Muscle layer of colon (tissue), 2 donors: ENCODE data around the gene TMEFF2.
"Not testable (repeated sequence)": the region's sequence is repeated elsewhere in the genome, so short reads cannot be mapped to it uniquely, and the experiment has no call there.

Experiments
- H3K27ac ChIP-seq: one replicate; pipeline ENCODE4 v1.7.0; 2013; ENCODE audit warnings: low read depth, mild to moderate bottlenecking, low read length, moderate library complexity
- H3K27me3 ChIP-seq, 2 donors: one replicate each; pipeline ENCODE4 v1.7.0; 2013; ENCODE audit warnings: low read length in 2 of 2, mild to moderate bottlenecking in 2 of 2; ENCODE audit not compliant: insufficient read depth in 2 of 2, control insufficient read depth in 1 of 2
- H3K36me3 ChIP-seq: one replicate; pipeline ENCODE4 v1.7.0; 2013; ENCODE audit warnings: mild to moderate bottlenecking, low read length; ENCODE audit not compliant: insufficient read depth
- H3K4me1 ChIP-seq: one replicate; pipeline ENCODE4 v1.7.0; 2013; ENCODE audit warnings: mild to moderate bottlenecking, low read length; ENCODE audit not compliant: insufficient read depth
- H3K4me3 ChIP-seq, 2 donors: one replicate each; pipeline ENCODE4 v1.7.0; 2013; ENCODE audit warnings: low read length in 2 of 2, low read depth in 1 of 2, mild to moderate bottlenecking in 1 of 2, moderate library complexity in 1 of 2
- H3K9ac ChIP-seq: one replicate; pipeline ENCODE4 v1.7.0; 2013; ENCODE audit warnings: low read length
- H3K9me3 ChIP-seq: one replicate; pipeline ENCODE4 v1.7.0; 2013; ENCODE audit warnings: mild to moderate bottlenecking, low read length
- donor health status: abdominal sarcoma.
- donor health status: Adenocarcinoma of cecum.

Gene TMEFF2

DNA sequence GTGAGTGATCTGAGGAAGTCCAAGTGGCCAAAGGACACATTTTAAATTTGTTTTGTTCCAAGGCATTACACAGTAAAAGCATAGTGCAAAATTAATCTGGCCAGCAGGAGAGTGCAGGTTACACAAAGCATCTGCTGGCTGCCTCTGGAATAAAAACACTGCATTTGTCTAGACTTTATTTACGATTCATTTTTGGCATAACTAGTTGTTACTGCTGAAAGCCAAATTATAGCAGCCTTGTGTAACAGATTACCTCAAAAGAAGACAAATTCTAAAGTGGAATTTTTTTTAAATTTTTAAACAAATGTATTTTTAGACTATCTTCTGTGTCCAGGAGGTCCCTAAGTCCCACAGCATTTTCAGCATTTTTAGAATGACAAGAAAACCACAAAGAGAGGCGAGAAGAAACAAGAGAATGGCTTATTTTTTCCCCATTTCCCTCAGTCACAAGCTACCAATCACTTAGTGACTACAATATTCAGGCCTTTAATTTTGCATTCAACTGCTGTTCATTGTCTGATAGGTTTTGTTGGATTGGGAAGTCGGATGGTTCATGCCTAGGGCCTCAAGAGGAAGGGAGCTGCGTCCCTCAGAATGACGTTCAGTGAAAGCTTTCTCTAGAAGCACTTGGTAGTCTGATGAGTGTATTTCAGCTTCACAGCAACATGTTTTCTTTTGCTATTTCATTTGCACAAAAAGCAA lies 46.0 kb downstream of the TMEFF2 start:
- H3K9ac ChIP-seq, result no peak overlapping the region

DNA sequence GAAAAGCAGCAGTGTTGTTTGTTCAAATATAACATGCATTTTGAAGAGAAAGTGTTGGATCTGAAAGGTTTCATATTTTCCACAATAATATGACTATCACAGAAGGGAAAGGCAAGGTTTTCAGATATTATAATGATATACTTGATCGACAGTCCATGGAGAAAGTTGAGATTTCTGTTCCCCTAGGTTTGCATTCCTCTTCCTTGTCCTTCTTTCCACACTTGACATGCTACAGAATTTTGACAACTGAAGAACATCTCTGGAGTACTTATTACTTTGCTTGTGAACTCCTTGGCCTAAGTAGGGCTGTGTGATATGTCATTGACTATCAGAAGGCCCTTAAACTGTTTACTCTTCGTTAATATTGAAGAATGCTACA lies 46.5 kb downstream of the TMEFF2 start:
- H3K9ac ChIP-seq, result no peak overlapping the region
- no peaks in the 10 kb centered on the region for H3K36me3 ChIP-seq
- H3K27ac ChIP-seq, result no peak overlapping the region
- H3K27me3 ChIP-seq, result no peaks in the 10 kb centered on the region
- peaks cover 30% of the 10 kb centered on the region for H3K4me1 ChIP-seq
- no peak overlapping the region for H3K4me3 ChIP-seq
- no peaks in the 10 kb centered on the region for H3K9me3 ChIP-seq

More for the DNA sequence above, 46.0 kb downstream of the TMEFF2 start:
- Histone ChIP-seq H3K9me3 (no peaks in the 10 kb centered on the region), H3K27me3 (no peaks in the 10 kb centered on the region), H3K4me1 (peaks cover 30% of the 10 kb centered on the region), H3K36me3 (no peaks in the 10 kb centered on the region), H3K4me3 (no peak overlapping the region), H3K27ac (no peak overlapping the region)

DNA sequence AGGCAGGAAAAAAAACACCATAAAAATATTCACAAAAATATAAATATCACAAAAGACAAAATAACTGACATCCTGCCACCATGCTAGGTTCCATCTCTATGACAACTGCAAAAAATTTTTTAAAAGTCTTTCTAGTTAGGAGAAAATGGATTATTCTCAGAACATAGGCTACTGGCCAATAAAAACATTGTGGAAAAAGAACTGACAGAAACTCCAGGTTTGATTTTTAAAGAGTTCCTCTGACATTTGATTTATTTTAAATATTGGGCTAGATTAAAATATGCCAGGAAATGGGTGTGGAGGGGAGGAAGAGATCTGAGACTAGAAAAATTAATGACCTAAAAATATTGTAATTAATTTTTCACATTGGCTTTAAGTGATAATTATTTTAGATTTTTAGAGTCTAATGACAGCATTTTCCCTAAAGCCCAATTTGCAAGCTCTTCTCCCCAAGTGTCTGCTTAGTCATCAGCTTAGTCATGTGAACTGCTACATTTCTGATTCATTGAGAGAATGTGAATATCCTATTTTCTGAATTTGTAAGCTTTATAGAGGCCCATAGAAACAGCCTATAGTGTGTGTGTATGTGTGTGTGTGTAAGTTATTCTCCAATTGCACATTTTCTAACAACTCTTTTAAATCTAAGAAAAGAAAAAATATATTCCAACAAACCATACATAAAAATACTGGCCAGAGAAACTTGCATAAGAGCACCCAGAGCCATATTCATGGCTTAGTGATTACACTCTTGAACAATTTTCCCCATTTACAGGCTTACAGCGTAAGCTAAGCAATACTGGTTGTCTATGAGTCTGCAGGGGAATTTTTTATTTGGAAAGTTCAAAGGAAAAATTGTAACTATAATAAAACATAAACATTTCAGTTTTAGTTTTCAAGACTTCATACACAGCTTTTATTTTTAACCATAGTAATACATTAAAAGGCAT lies 48.4 kb downstream of the TMEFF2 start:
- H3K27ac ChIP-seq, result no peak overlapping the region
- no peaks in the 10 kb centered on the region for H3K36me3 ChIP-seq
- no peaks in the 10 kb centered on the region for H3K9me3 ChIP-seq
- peaks cover 30% of the 10 kb centered on the region for H3K4me1 ChIP-seq
- no peak overlapping the region for H3K9ac ChIP-seq
- no peaks in the 10 kb centered on the region for H3K27me3 ChIP-seq
- H3K4me3 ChIP-seq, result no peak overlapping the region

DNA sequence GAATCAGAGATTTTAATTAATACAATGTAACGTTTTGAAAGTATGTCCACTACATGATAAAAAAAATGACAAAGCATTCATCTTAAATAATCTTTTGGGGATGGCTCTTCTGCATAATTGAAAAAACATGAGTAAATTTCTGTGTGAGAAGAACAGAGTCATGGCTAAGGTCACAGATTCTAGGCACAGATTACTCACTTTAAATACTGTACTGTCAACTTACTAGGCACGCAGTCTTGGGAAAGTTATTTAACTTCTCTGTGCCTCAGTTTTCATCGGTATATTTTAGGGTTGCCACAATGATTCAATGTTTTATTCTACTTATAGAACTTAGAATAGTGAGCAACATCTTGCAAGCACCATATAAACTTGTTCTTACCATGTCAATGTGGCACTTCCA lies 49.2 kb downstream of the TMEFF2 start:
- Histone ChIP-seq H3K9ac (no peak overlapping the region), H3K4me1 (peaks cover 30% of the 10 kb centered on the region), H3K27me3 (no peaks in the 10 kb centered on the region), H3K36me3 (no peaks in the 10 kb centered on the region), H3K9me3 (no peaks in the 10 kb centered on the region), H3K27ac (no peak overlapping the region), H3K4me3 (no peak overlapping the region)

DNA sequence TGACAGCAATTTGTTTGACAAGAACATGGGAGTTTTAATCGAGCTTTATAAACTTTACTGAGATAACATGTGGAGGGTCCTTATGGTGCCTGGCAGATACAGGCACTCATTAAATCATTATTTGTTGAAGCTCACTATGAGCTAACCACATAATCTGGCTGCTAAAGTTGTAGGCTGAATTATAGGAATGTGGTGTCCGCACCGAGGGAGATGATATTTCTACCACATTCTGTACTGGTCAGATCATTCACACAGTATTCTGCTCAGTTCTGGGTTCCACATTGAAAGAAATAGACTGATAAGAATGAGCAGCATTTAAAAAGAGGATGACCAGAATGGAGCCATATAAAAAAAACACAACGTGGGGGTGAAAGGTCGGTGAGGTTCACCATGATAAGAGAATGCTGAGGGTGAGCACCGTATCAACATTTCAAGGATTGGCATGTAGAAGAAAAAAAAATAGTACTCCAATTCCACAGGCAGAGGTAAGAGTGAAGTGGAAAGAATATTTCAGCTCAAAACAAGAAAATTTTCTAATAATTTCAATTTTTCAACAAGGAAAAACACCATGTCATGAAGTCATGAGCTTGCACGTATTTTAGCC lies 54.4 kb downstream of the TMEFF2 start:
- H3K4me1 ChIP-seq, result no peaks in the 10 kb centered on the region
- no peaks in the 10 kb centered on the region for H3K27me3 ChIP-seq
- no peak overlapping the region for H3K9ac ChIP-seq
- no peaks in the 10 kb centered on the region for H3K36me3 ChIP-seq
- H3K27ac ChIP-seq, result no peak overlapping the region
- H3K4me3 ChIP-seq, result no peak overlapping the region
- no peaks in the 10 kb centered on the region for H3K9me3 ChIP-seq

DNA sequence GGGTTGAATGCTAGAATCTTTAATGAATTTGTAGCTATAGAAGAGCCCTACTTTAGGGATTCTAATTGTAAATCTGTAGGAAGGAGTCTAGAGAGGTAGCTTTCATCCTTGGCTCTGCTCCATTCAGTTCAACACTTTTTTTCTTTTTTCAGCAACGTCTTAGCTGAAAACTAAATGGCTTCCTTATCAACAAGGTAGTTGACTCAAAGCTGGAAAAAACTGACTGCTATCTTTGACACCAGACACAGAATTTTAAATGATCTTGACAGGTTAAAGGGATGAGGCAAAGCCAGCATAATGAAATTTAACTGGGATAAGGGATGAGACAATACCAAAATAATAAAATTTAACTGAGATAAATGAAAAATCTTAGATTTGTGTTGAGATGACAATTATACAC lies 54.9 kb downstream of the TMEFF2 start:
- Histone ChIP-seq H3K36me3 (no peaks in the 10 kb centered on the region), H3K4me1 (no peaks in the 10 kb centered on the region), H3K4me3 (no peak overlapping the region), H3K27me3 (no peaks in the 10 kb centered on the region), H3K27ac (no peak overlapping the region), H3K9ac (no peak overlapping the region), H3K9me3 (no peaks in the 10 kb centered on the region)

DNA sequence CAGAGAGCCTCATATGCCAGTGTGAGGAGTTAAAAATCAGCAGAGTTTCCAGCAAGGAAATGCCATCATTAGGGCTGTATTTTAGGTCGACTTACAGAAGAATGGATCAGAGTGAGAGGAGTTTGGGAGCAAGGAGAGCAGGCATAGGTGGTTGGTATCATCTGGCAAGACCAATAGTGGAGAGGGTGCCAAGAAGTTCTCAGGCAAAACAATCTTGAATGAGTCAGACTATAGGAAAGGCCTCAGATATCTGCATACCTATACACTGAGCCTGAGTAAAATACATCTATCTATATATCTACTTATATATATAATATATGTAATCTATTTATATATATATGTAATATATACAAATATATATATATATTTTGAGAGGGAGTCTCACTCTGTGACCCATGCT lies 57.3 kb downstream of the TMEFF2 start:
- no peaks in the 10 kb centered on the region for H3K27me3 ChIP-seq
- H3K27ac ChIP-seq, result no peak overlapping the region
- H3K4me3 ChIP-seq, result no peak overlapping the region
- no peaks in the 10 kb centered on the region for H3K4me1 ChIP-seq
- no peaks in the 10 kb centered on the region for H3K9me3 ChIP-seq
- H3K36me3 ChIP-seq, result no peaks in the 10 kb centered on the region
- no peak overlapping the region for H3K9ac ChIP-seq

DNA sequence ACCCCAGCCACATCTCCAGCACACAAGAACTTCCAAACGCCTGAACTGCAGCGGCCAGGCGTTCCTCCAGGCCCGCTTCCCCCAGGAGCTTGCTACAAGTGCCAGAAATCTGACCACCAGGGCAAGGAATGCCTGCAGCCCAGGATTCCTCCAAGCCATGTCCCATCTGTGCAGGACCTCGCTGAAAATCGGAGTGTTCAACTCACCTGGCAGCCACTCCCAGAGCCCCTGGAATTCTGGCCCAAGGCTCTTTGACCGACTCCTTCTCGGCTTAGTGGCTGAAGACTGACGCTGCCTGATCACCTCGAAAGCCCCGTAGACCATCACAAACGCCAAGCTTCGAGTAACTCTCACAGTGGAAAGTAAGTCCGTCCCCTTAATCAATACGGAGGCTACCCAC lies 62.1 kb downstream of the TMEFF2 start:
- not testable (repeated sequence) for H3K36me3 ChIP-seq, H3K4me3 ChIP-seq, H3K27me3 ChIP-seq, H3K27ac ChIP-seq, H3K4me1 ChIP-seq, H3K9ac ChIP-seq, H3K9me3 ChIP-seq

DNA sequence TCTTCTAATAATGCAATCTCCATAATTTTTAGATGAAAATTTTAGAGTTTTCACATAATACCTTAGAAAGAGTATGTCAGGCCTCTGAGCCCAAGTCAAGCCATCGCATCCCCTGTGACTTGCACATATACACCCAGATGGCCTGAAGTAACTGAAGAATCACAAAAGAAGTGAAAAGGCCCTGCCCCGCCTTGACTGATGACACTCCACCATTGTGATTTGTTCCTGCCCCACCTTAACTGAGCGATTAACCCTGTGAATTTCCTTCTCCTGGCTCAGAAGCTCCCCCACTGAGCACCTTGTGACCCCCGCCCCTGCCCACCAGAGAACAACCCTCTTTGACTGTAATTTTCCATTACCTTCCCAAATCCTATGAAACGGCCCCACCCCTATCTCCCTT lies 64.4 kb downstream of the TMEFF2 start:
- H3K4me3 ChIP-seq, H3K9ac ChIP-seq, H3K36me3 ChIP-seq, H3K27me3 ChIP-seq, H3K4me1 ChIP-seq, H3K9me3 ChIP-seq, H3K27ac ChIP-seq: not testable (repeated sequence)

DNA sequence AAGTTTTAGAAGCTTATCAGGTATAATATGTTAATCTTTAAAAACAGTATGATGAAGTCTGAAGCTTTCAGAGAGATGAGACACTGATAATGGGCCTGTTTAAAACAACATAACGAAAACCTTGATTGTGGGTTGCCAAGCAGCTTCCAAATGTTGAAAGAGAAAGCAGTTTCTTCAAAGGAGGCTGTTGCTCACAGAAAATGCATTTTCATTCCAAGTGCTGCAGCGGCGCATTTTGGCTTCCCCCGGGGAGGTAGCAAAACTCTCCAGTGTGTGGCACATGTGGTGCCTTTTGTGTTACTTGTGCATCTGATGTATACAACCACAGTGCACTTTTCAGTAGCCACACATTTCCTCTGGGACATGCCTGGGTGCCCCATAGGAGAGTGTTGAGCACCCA lies 66.1 kb downstream of the TMEFF2 start:
- Histone ChIP-seq H3K9ac (no peak overlapping the region), H3K36me3 (no peaks in the 10 kb centered on the region), H3K27ac (no peak overlapping the region), H3K9me3 (no peaks in the 10 kb centered on the region), H3K27me3 (no peaks in the 10 kb centered on the region), H3K4me3 (no peak overlapping the region), H3K4me1 (peaks cover 16% of the 10 kb centered on the region)

DNA sequence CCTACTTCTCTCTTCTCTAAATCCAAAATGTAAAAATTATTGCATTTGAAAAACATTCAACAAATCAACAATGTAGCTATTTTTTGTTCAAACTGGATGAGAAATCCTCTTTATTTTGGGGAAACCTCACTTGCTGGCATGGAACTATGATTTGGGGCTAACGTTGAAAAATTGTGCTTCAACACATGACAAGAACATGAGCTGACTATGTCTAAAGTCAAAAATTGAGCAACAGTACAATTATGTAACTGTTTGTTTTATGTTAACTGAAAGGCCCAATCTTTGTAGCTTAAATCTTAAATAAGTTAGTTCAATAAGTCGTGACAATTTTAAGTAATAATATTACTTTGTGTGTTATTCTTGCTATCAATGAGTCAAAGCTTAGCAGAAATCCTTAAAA lies 67.3 kb downstream of the TMEFF2 start:
- H3K9ac ChIP-seq, result no peak overlapping the region
- H3K27ac ChIP-seq, result no peak overlapping the region
- H3K27me3 ChIP-seq, result no peaks in the 10 kb centered on the region
- H3K36me3 ChIP-seq, result no peaks in the 10 kb centered on the region
- H3K4me1 ChIP-seq, result peaks cover 20% of the 10 kb centered on the region
- H3K4me3 ChIP-seq, result no peak overlapping the region
- H3K9me3 ChIP-seq, result no peaks in the 10 kb centered on the region
